HL-60/S4 treated with retinoic acid at 250 ng/mL for 4 days and 3 days (cell line): ENCODE measurements around the gene TEX50.
"Not testable (repeated sequence)": the region's sequence is repeated elsewhere in the genome, so short reads cannot be mapped to it uniquely, and the experiment has no call there.

Experiments used
- in situ Hi-C: fragments of 300-500 bp; cut with MboI; formaldehyde crosslinking; loops from 2 replicates; pipeline ENCODE4 v1.7.0; 2022; ENCODE audit warnings: low sequenced_read_pairs

TEX50 gene, protein sequence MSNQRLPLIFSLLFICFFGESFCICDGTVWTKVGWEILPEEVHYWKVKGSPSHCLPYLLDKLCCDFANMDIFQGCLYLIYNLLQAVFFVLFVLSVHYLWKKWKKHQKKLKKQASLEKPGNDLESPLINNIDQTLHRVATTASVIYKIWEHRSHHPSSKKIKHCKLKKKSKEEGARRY

DNA sequence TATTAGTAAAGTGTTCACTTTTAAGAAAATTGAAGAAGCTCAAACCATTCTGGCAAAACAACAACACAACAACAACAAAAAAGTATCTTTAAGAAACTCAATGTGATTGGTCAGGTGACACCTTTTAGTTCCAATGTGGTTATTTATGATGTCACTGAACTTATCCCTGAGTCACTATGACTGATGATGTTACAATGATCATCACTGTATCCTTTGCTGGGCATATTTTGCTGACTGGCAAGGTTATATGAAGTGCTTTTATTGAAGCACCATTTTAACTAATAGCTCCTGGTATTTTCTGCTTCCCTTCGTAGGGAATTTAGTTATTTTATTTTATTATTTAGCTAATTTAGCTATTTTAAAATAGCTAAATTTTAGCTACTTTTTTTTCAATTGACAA is at the start of gene TEX50:
Gene TEX50, plus strand, starts transcription at position 223 of the 400 bp plus-strand sequence. CDS start 184 bp downstream, outside the sequence.
- in situ Hi-C loops = no loop called here

DNA sequence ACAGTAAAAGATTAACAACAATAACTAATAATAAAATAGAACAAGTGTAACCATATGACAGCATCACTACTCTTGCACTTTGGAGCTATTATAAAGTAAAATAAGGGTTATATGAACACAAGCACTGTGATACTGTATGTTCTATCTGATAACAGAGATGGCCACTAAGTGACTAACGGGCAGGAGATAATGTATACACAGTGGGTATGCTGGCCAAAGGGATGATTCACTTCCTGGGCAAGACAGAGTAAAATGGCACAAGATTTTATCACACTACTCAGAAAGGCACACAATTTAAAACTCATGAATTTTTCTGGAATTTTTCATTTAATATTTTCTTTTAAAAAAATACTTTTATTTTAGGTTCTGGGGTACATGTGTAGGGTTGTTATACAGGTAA is 44.6 kb upstream of the TEX50 start:
- in situ Hi-C loops = no loop called here

DNA sequence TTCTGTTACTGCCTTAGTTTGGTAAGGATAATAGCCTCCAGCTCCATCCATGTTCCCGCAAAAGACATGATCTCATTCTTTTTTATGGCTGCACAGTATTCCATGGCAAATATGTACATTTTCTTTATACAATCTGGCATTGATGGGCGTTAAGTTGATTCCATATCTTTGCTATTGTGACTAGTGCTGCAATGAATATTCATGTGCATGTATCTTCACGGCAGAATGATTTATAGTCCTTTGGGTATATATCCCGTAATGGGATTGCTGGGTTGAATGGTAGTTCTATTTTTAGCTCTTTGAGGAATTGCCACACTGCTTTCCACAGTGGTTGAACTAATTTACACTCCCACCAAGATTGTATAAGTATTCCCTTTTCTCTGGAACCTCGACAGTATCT is 44.0 kb upstream of the TEX50 start:
- in situ Hi-C loops = not testable (repeated sequence)

DNA sequence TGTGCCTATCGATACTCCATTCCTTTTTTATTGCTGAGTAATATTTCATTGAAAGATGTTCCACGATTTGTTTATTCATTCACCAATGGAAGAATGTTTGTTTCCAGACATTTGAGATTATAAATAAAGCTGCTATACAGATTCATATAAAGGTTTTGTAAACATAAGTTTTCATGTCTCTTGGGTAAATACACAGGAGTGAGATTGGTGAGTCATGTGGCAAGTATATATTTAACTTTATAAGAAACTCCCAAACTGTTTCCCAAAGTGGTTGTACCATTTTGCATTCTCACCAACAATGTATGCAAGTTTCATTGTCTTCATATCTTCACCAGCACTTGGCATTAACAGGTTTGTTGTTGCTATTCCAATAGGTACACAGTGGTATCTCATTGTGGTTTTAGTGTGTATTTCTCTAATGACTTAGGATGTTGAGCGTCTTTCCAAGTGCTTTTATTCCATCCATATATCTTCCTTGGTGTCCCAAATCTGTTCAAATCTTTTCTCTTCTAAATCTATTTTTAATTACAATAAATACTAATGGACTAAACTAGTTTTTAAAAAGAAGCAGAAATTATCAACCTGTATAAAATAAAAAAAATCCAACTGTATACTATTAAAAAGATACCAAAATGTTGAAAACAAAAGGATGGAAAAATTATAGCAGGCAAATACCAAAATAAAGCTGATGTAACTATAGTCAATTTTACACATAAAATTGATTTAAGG is 38.9 kb upstream of the TEX50 start:
- in situ Hi-C loops = no loop called here

DNA sequence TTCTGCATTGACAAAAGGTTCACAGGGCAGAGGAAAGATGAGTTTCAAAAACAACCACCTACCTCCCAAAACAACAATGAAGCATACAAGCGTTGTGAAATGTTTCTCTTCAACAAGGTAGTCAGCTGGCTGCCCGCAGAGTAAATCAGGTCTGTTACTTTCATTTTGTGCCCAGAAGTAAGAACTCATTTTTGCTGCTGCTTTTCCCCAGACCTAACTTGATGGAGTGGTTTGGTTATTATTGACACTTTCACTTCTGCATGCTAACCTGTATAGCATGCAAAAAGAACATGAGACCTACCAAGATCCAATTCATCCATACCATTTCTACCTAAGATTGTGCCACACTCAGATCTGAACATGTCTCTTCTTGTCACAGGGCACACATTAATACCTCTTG is 33.5 kb upstream of the TEX50 start:
- in situ Hi-C loops = no loop called here

DNA sequence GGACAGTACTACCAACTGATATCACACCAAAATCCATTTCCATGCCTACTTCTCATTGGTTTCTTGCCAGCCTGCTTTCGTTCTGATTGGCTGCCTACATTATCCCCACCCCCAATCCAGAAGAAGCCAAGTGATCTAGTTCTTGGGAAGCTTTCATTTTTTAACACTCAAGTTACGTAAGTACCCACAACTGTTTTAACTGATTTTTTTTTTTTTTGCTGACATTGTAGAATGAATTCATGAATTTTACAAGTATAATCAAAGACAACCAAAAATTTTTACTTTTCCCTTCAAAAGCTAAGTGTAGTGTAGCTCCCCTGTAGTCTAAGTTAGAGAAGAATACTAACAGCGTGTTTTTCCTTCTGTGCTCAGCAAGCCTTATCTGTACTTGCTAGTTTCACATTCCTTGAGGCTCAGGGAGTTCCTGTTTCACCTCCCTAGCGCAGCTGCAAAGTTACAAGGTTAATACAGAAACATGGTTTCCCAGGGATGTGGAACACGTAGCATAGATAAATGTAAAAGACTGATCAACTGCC is 32.0 kb upstream of the TEX50 start, which contains the start of gene SLC9C2:
Gene SLC9C2, minus strand, starts transcription at position 17 of the 536 bp plus-strand sequence. CDS start 1,296 bp downstream, outside the sequence.
- in situ Hi-C loops = no loop called here

DNA sequence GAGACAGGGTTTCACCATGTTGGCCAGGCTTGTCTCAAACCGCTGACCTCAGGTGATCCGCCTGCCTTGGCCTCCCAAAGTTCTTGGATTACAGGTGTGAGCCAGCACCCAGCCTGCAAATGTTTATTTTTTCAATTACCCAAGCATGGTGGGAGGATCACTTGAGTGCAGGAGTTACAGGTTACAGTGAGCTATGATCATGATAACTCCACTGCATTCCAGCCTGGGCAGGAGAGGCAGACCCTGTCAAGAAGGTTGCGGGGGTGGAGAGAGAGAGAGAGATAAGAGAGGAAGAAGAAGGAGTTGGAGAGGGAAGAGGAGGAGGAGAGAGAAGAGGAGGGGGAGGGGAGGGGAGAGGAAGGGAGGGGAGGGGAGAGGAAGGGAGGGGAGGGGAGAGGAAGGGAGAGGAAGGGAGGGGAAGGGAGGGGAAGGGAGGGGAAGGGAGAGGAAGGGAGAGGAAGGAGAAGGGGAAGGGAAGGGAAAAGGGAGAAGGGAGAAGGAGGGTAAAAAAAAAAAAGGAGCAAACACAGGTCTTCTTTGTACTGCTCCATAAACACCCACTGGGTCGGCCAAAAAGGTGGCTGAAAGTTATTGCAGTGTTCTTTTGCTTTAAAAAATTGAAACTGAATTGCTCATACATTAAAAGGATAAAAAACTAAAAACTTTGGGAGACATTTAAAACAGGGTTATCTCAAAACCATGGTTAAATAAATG is 26.5 kb upstream of the TEX50 start:
- in situ Hi-C loops = no loop called here

DNA sequence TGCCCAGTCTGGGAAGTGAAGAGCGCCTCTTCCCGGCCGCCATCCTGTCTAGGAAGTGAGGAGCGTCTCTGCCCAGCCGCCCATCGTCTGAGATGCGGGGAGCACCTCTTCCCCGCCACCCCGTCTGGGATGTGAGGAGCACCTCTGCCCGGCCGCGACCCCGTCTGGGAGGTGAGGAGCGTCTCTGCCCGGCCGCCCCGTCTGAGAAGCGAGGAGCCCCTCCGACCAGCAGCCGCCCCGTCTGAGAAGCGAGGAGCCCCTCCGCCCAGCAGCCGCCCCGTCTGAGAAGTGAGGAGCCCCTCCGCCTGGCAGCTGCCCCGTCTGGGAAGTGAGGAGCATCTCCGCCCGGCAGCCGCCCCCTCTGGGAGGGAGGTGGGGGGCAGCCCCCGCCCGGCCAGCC is 22.1 kb upstream of the TEX50 start:
- in situ Hi-C loops = not testable (repeated sequence)

DNA sequence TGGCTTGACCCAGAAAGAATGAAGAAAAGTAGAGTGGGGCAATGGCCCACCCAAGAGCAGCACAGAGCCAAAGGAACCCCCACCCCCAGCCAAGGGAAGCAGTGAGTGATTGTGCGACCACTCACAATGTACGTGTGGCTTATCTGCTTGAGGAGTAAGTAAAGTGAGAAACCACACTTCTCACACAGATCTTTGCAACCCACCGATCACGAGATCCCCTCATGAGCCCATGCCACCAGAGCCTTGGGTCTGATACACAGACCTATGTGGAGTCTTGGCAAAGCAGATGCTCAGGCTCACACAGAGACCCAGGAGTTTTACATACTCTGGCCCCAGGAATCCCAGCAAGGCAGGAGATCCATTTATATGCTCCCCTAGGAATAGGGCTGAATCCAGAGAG is 18.3 kb upstream of the TEX50 start:
- in situ Hi-C loops = no loop called here

DNA sequence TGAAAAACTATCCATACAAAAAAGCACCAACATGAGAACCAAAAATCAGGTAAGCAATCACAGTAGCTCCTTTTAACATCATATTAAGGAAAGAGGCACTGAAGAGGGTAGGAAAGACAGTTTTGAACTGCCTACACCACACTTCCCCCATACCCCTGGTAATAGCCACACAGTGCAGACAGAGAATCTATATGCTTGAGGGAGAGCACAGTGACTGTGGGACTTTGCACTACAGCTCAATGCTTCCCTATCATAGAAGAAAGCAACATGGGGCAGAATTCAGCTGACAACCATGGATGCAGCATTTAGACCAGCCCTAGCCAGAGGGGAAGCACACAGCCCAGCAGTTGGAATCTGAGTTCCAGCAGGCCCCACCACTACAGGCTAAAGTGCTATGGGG is 7.9 kb upstream of the TEX50 start:
- in situ Hi-C loops = no loop called here

DNA sequence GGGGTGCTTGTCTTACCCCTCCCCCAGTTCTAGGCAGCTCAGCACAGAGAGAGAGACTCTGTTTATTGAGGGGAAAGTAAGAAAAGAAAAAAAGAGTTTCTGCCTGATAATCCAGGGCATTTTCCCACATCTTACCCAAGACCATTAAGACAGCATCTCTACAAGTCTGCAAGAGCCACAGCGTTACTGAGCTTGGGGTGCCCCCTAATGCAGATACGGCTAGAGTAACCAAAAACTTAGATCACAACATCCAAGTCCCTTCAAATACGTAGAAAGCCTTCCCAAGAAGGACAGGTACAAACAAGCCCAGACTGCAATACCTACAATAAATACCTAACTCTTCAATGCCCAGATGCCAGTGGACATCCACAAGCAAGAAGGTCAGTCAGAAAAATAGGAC is 6.2 kb upstream of the TEX50 start:
- in situ Hi-C loops = no loop called here

DNA sequence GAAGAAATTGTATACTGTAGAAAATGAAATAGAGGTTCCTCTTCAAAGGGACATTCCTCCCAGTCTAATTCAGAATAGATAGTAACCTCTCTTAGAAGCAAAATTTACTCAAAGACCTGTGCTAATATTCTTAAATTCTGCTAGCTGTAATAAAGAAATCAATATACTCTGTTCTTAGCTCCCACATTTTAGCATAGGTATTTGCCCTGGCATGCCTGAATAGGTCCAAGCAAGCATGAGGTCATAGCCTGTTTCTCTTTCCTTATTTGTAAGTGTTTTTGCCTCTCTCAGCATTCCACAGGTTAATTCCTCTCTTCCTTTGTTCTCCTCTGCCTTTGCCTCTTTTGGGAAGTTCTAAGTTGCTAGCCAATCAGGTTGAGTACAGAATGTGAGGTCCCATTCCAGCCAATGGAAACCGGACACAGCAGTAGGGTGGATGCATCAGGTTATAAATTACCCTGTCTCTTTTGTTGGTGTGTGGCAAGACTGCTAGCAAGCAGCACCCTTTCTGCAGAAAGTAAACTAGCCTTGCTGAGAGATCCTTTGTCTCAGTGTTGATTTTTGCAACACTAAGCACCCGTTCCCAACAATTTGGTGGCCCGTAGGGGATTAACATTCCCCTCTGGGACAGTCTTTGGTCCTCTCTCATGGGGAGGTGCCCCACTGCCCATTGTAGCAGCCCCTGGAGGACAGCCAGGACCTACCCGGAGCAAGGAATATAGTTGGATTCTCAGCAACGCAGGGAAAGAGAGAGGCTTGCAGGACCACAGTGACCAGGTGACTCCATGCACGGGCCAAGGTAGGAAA is 2.3 kb downstream of the TEX50 start:
- in situ Hi-C loops = not testable (repeated sequence)

DNA sequence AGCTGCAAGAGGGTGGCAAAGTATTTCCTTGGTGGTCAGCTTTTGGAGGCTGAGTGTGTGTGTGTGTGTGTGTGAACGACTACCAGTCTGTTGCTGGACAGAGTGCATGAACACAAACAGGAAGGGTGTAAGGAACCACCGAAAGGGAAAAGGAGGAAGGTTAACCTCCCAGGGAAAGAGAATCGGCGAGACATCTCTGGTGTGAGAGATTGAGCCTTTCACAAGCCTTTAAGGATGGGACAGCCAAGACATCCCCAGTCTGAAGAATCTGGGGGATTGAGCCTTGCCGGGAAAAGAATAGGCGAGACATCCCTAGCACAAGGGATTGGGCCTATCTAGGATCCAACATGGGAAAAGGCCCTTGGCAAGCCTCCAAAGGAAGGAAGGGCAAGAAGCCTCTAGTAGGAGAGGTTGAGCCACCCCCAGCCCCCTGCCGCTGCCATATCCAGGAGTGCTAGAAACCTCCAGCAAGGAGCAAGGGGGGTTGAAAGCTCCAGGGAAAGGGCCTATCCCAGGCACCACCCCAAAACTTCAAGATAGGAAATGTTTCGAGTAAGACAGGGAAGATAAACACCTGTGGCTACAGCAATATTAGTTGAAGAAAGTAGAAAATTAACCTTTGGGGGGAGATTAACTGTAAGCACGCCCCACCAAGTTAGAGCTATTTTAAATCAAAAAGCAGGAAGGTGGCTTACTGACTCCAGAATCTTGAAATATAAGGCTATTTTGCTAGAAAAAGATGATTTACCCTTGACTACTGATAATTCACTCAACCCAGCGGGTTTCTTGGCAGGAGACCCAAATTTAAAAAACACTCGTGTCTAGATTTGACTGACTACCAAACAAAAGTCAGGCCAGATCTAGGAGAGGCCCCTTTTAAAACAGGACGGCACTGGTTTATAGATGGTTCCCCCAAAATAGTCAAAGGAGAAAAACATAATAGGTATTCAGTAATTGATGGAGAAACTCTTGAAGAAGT is 3.2 kb downstream of the TEX50 start:
- in situ Hi-C loops = no loop called here

DNA sequence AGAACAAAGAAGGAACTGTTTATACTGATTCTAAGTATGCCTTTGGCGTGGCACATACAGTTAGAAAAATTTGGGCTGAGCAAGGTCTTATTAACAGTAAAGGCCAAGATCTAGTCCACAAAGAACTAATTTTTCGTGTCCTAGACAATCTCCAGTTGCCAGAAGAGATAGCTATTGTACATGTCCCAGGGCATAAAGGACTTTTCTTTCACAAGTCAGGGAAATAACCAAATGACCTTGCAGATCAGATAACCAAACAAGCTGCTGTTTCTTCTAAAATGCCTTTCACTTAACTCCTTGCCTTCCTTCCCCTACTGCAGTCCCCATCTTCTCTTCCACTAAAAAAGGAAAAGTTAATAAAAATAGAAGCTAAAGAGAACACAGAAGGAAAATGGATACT is 4.0 kb downstream of the TEX50 start:
- in situ Hi-C loops = no loop called here

DNA sequence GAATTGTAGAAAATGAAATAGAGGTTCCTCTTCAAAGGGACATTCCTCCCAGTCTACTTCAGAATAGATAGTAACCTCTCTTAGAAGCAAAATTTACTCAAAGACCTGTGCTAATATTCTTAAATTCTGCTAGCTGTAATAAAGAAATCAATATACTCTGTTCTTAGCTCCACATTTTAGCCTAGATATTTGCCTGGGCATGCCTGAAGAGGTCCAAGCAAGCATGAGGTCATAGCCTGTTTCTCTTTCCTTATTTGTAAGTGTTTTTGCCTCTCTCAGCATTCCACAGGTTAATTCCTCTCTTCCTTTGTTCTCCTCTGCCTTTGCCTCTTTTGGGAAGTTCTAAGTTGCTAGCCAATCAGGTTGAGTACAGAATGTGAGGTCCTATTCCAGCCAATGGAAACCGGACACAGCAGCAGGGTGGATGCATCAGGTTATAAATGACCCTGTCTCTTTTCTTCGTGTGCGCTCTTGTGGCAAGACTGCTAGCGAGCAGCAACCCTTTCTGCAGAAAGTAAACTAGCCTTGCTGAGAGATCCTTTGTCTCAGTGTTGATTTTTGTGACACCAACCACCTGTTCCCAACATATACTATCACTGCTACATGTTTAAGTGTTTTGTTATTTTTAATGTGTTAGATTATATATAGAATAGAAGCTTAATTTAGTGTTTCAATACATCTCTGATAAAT is 7.5 kb downstream of the TEX50 start:
- in situ Hi-C loops = not testable (repeated sequence)

DNA sequence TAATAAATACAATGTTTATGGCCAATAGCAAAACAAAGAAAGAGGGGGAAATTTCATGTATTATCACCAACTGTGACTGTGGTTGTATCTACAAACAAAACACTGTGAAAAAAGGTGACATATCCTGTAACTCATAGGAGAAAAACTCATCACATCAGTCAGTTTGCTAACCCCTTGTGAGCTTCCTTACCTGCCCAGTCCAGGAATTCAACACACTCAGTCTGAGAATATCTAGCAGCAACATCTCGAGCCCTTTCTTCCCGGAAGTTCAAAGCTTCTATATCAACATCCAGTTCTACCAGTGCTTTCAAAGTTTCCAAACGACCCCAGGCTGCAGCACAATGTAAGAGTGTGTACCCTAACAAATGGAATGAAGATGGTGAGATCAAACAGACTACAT is 11.5 kb downstream of the TEX50 start:
- in situ Hi-C loops = no loop called here

DNA sequence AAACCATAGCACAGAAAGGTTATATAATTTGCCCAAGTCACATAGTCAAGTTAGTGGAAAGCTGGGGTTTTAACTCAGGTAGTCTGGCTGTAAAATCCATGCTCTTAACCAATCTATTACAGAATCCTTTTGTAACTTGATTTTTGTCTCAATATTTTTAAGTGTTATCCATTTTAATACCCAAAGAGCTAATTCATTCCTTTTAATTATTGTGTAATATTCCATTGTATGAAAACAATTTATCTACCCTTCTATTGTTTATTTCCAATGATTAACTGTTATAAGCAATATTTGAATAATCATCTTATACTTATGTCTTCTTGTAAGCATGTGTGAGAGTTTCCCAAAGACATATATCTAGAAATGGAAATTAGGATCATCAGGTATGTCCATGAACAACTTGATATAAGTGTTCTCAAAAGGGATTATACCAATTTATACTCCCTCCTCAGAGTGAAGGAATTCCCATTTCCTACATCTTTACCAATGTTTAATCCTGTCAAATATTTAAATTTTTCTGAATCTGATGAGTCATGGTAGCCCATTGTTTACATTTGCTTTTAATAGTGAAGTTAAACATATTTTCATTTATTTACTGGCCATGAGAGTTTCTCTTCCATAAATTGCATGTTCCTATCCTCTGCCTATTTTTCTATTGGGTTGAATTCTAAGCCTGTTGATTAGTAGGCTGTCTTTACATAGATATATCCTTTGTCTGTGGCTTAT is 13.9 kb downstream of the TEX50 start:
- in situ Hi-C loops = no loop called here

DNA sequence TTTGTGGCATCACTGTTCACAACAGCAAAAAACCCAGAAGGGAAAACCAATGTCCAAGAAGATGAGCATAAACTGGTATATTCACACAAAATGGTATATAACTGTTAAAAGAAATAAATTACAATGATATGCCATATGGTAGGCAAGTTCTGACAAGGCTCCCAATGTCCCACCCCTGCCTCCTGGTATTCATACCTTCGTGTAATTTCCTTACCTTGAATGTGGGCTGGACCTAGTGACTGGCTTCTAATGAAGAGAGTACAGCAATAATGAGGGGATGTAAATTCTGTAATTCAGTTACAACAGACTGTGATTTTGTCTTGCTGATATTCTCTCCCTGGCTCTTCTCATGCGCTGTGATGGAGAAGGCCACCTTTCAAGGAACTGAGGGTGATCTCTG is 25.2 kb downstream of the TEX50 start:
- in situ Hi-C loops = no loop called here

DNA sequence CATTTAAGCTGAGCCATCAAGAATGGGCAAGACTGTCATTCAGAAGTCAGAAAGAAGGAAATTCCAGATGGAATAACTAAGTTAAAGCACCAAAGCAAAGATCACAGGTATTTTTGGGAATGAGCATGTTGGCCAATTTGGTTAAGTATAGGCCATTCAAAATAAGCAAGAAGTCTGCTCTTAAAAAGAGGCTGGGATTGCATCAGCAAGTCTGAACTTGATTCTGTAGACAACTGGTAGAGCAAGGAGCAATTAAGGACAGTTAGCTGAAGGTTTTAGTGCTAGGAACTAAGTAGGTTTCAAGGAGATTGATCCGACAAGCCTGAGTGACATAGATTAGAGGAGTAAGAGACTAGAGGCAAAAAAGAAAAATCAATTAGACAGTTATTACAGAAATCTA is 26.1 kb downstream of the TEX50 start:
- in situ Hi-C loops = no loop called here
